Measurements from ENCODE around the gene TARS3.

DNA sequence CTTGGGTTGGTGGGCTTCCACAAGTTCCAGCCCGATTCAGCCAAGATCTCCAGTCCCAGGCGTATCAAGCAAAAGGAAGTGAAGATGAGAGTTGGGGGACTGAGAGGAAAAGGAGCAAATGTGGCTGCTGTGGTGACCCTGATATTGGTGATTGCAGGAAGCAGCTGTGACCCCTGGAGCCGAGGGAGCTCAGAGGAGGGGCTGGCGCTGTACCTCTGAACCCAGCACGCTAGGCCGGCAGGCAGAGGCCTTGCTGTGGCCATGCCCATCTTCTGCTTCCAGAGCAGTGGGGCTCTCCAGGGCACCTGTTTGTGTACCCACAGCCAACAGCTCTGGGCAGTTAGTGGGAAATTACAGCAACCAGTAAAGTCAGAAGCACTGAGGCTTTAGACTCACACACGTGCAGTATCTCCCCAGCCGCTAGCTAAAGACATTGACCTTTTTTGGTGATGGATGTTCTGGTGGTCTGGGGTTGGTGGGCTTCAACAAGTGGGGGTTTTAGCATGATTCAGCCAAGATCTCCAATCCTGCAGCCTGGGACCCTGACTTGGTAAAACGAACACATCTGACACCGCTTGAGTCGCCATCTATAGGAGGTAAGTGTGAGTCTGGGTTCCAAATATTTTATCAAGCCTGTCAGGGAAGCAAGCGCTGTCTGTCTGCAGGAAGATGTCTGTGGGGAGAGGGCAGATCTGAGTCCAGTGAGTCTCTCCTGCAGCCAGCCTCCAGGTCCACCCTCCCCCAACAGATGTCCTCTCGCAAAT, 105.2 kb downstream of the TARS3 start:
- TF ChIP-seq, protein P1, sequence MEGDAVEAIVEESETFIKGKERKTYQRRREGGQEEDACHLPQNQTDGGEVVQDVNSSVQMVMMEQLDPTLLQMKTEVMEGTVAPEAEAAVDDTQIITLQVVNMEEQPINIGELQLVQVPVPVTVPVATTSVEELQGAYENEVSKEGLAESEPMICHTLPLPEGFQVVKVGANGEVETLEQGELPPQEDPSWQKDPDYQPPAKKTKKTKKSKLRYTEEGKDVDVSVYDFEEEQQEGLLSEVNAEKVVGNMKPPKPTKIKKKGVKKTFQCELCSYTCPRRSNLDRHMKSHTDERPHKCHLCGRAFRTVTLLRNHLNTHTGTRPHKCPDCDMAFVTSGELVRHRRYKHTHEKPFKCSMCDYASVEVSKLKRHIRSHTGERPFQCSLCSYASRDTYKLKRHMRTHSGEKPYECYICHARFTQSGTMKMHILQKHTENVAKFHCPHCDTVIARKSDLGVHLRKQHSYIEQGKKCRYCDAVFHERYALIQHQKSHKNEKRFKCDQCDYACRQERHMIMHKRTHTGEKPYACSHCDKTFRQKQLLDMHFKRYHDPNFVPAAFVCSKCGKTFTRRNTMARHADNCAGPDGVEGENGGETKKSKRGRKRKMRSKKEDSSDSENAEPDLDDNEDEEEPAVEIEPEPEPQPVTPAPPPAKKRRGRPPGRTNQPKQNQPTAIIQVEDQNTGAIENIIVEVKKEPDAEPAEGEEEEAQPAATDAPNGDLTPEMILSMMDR (conservative IDR thresholded peaks at IDR 0.05; ENCODE audit: low read length) = no peak; the same call in 1 of the 2 replicates
- TF ChIP-seq EZH2phosphoT487 (IDR thresholded peaks at IDR 0.05; ENCODE audit: borderline replicate concordance) = no peak
